BLaER1 treated with 17β-estradiol and CSF1 and Interleukin-3, amounts not matched to agents 10 nM and 100 nM (cell line): ENCODE data around the gene EOGT.

Experiments
- H3K27ac ChIP-seq, 11 experiments: shearing (Covaris generic); formaldehyde crosslinking; 2 replicates each; pipeline ENCODE4 v1.8.1; 2022
- H3K27me3 ChIP-seq, 11 experiments: shearing (Covaris generic); formaldehyde crosslinking; 2 replicates each; pipeline ENCODE4 v1.8.1; 2022
- H3K36me3 ChIP-seq, 11 experiments: shearing (Covaris generic); formaldehyde crosslinking; 2 replicates each; pipeline ENCODE4 v1.8.1; 2022
- H3K4me1 ChIP-seq, 10 experiments: shearing (Covaris generic); formaldehyde crosslinking; 2 replicates each; pipeline ENCODE4 v1.8.1; 2022
- H3K4me2 ChIP-seq, 11 experiments: shearing (Covaris generic); formaldehyde crosslinking; 2 replicates each; pipeline ENCODE4 v1.8.1; 2022
- H3K4me3 ChIP-seq, 10 experiments: shearing (Covaris generic); formaldehyde crosslinking; 2 replicates each; pipeline ENCODE4 v1.8.1; 2022
- H3K9ac ChIP-seq, 11 experiments: shearing (Covaris generic); formaldehyde crosslinking; 2 replicates each; pipeline ENCODE4 v1.8.1; 2022
- H3K9me3 ChIP-seq, 11 experiments: shearing (Covaris generic); formaldehyde crosslinking; replicated peaks in 1 of 11; 2 replicates each; pipeline ENCODE4 v1.8.1; 2022
- H4K20me1 ChIP-seq, 11 experiments: shearing (Covaris generic); formaldehyde crosslinking; 2 replicates each; pipeline ENCODE4 v1.8.1; 2022
- Cebpa-rat ChIP-seq, 11 experiments: shearing (Covaris generic); IDR thresholded peaks; 2 replicates each; pipeline ENCODE4 v1.8.1; 2022

Gene EOGT

GRCh38 chr3:69012800-69013252 is 658 bp downstream of the EOGT start:
- H3K36me3 ChIP-seq = peaks cover 16 to 55% (median 39%) of the 10 kb centered on the region in 11 experiments
- no peaks in the 10 kb centered on the region for H4K20me1 ChIP-seq
- no peaks in the 10 kb centered on the region for H3K27me3 ChIP-seq
- peak overlapping the region; percentile 86 to 95 (median 93) for H3K9ac ChIP-seq
- H3K4me1 ChIP-seq = peaks cover 21 to 27% (median 24%) of the 10 kb centered on the region in 10 experiments
- H3K4me2 ChIP-seq = peak overlapping the region; percentile 68 to 93 (median 85)
- H3K9me3 ChIP-seq = no peaks in the 10 kb centered on the region
- H3K4me3 ChIP-seq = peak overlapping the region; percentile 73 to 94 (median 84)
- no peak for TF ChIP-seq Cebpa-rat (IDR thresholded peaks at IDR 0.05)
- peak overlapping the region; percentile 84 to 95 (median 90) for H3K27ac ChIP-seq

- peak overlapping the region in 5 of 11 experiments; percentile 85 to 95 (median 93); a peak in 10 of 22 replicates for H3K27ac ChIP-seq
- peak overlapping the region; percentile 68 to 93 (median 85) for H3K4me2 ChIP-seq
- no peak for TF ChIP-seq Cebpa-rat (IDR thresholded peaks at IDR 0.05)
- peak overlapping the region; percentile 73 to 94 (median 84); a peak in 19 of 20 replicates for H3K4me3 ChIP-seq
- peaks cover 19 to 55% (median 39%) of the 10 kb centered on the region in 11 experiments for H3K36me3 ChIP-seq
- no peaks in the 10 kb centered on the region for H4K20me1 ChIP-seq
- H3K9me3 ChIP-seq = no peaks in the 10 kb centered on the region
- peaks cover 21 to 27% (median 24%) of the 10 kb centered on the region in 10 experiments for H3K4me1 ChIP-seq
- peak overlapping the region in 10 of 11 experiments; percentile 89 to 95 (median 93); a peak in 18 of 22 replicates for H3K9ac ChIP-seq
- no peaks in the 10 kb centered on the region for H3K27me3 ChIP-seq
Measured at GRCh38 chr3:69012100-69012799, 1.2 kb downstream of the EOGT start.

- H3K9me3 ChIP-seq = no peaks in the 10 kb centered on the region
- H3K9ac ChIP-seq = no peak overlapping the region
- no peak overlapping the region for H3K27ac ChIP-seq
- H3K4me3 ChIP-seq = no peak overlapping the region
- no peaks in the 10 kb centered on the region for H3K27me3 ChIP-seq
- peak overlapping the region in 1 of 11 experiments; percentile 4; a peak in 1 of 22 replicates for H3K4me2 ChIP-seq
- TF ChIP-seq Cebpa-rat (IDR thresholded peaks at IDR 0.05) = no peak
- no peaks in the 10 kb centered on the region for H4K20me1 ChIP-seq
- H3K4me1 ChIP-seq = peaks cover 21 to 27% (median 24%) of the 10 kb centered on the region in 10 experiments
- H3K36me3 ChIP-seq = peaks cover 29 to 55% (median 39%) of the 10 kb centered on the region in 11 experiments
Measured at GRCh38 chr3:69011096-69011730, 2.3 kb downstream of the EOGT start.

- H3K4me1 ChIP-seq = peaks cover 16 to 22% (median 18%) of the 10 kb centered on the region in 10 experiments
- no peak overlapping the region for H3K4me2 ChIP-seq
- no peak overlapping the region for H3K4me3 ChIP-seq
- no peak overlapping the region for H3K27ac ChIP-seq
- no peaks in the 10 kb centered on the region for H4K20me1 ChIP-seq
- H3K27me3 ChIP-seq = no peaks in the 10 kb centered on the region
- H3K36me3 ChIP-seq = peaks cover 42 to 68% (median 53%) of the 10 kb centered on the region in 11 experiments
- no peak overlapping the region for H3K9ac ChIP-seq
- TF ChIP-seq Cebpa-rat (IDR thresholded peaks at IDR 0.05) = no peak
- H3K9me3 ChIP-seq = no peaks in the 10 kb centered on the region
Measured at GRCh38 chr3:69009559-69010410, 3.7 kb downstream of the EOGT start.

- no peaks in the 10 kb centered on the region for H3K27me3 ChIP-seq
- no peak overlapping the region for H3K4me3 ChIP-seq
- no peak overlapping the region for H3K27ac ChIP-seq
- no peak for TF ChIP-seq Cebpa-rat (IDR thresholded peaks at IDR 0.05)
- H3K9me3 ChIP-seq = no peaks in the 10 kb centered on the region
- H3K4me1 ChIP-seq = peaks cover 8 to 14% (median 10%) of the 10 kb centered on the region in 10 experiments
- no peak overlapping the region for H3K9ac ChIP-seq
- no peaks in the 10 kb centered on the region for H4K20me1 ChIP-seq
- no peak overlapping the region for H3K4me2 ChIP-seq
- H3K36me3 ChIP-seq = peaks cover 50 to 76% (median 61%) of the 10 kb centered on the region in 11 experiments
Measured at GRCh38 chr3:69008980-69009379, 4.5 kb downstream of the EOGT start.

- H3K27me3 ChIP-seq = no peaks in the 10 kb centered on the region
- H3K27ac ChIP-seq = no peak overlapping the region
- no peaks in the 10 kb centered on the region for H3K4me1 ChIP-seq
- H3K4me3 ChIP-seq = no peak overlapping the region
- no peaks in the 10 kb centered on the region for H4K20me1 ChIP-seq
- no peak overlapping the region for H3K4me2 ChIP-seq
- peaks cover 78 to 100% (median 88%) of the 10 kb centered on the region in 11 experiments for H3K36me3 ChIP-seq
- H3K9ac ChIP-seq = no peak overlapping the region
- no peak for TF ChIP-seq Cebpa-rat (IDR thresholded peaks at IDR 0.05)
- H3K9me3 ChIP-seq = no peaks in the 10 kb centered on the region
Measured at GRCh38 chr3:69005791-69006482, 7.5 kb downstream of the EOGT start.

GRCh38 chr3:69005071-69005790 is 8.3 kb downstream of the EOGT start:
- Histone ChIP-seq H3K27ac (no peak overlapping the region), H4K20me1 (no peaks in the 10 kb centered on the region), H3K9me3 (no peaks in the 10 kb centered on the region), H3K4me3 (no peak overlapping the region), H3K36me3 (peaks cover 78 to 100% (median 85%) of the 10 kb centered on the region in 11 experiments), H3K27me3 (no peaks in the 10 kb centered on the region), H3K9ac (no peak overlapping the region), H3K4me2 (no peak overlapping the region), H3K4me1 (no peaks in the 10 kb centered on the region)
- TF ChIP-seq Cebpa-rat (IDR thresholded peaks at IDR 0.05) = no peak

- no peak overlapping the region for H3K4me2 ChIP-seq
- no peak overlapping the region for H3K4me3 ChIP-seq
- TF ChIP-seq Cebpa-rat (IDR thresholded peaks at IDR 0.05) = no peak
- no peaks in the 10 kb centered on the region for H3K9me3 ChIP-seq
- H3K9ac ChIP-seq = no peak overlapping the region
- no peaks in the 10 kb centered on the region for H3K27me3 ChIP-seq
- H4K20me1 ChIP-seq = no peaks in the 10 kb centered on the region
- H3K4me1 ChIP-seq = peaks cover 0 to 1% (median 0%) of the 10 kb centered on the region in 10 experiments; a peak in 3 of 20 replicates
- H3K36me3 ChIP-seq = peaks cover 78 to 100% (median 90%) of the 10 kb centered on the region in 11 experiments
- no peak overlapping the region for H3K27ac ChIP-seq
Measured at GRCh38 chr3:69004138-69004537, 9.3 kb downstream of the EOGT start.
